Measurements from ENCODE around the gene WNT3.

Gene WNT3

GRCh38 chr17:46742565-46743270 is 75.8 kb downstream of the WNT3 start:
- DNase-seq (ENCODE audit: low read depth): peak; percentile 82
- no peak overlapping the region for H3K4me3 ChIP-seq (ENCODE audit: low read length)
- no peak for TF ChIP-seq CTCF (conservative IDR thresholded peaks at IDR 0.05; ENCODE audit: low read length)

GRCh38 chr17:46741122-46741730 is 77.3 kb downstream of the WNT3 start:
- DNase-seq (ENCODE audit: low read depth): no peak
- H3K4me3 ChIP-seq (ENCODE audit: low read length): no peak overlapping the region
- TF ChIP-seq CTCF (conservative IDR thresholded peaks at IDR 0.05; ENCODE audit: low read length): no peak

GRCh38 chr17:46739982-46740381 is 78.5 kb downstream of the WNT3 start:
- no peak overlapping the region for H3K4me3 ChIP-seq (ENCODE audit: low read length)
- DNase-seq (ENCODE audit: low read depth): no peak
- no peak for TF ChIP-seq CTCF (conservative IDR thresholded peaks at IDR 0.05; ENCODE audit: low read length)

GRCh38 chr17:46738544-46738943 is 79.9 kb downstream of the WNT3 start:
- H3K4me3 ChIP-seq (ENCODE audit: low read length): no peak overlapping the region
- DNase-seq (ENCODE audit: low read depth): peak; percentile 28
- no peak for TF ChIP-seq CTCF (conservative IDR thresholded peaks at IDR 0.05; ENCODE audit: low read length)

- no peak overlapping the region for H3K4me3 ChIP-seq (ENCODE audit: low read length)
- no peak for TF ChIP-seq CTCF (conservative IDR thresholded peaks at IDR 0.05; ENCODE audit: low read length)
- DNase-seq (ENCODE audit: low read depth): no peak
Observed at GRCh38 chr17:46737326-46737725, 81.2 kb downstream of the WNT3 start.

GRCh38 chr17:46736100-46736499 is 82.4 kb downstream of the WNT3 start:
- TF ChIP-seq CTCF (conservative IDR thresholded peaks at IDR 0.05; ENCODE audit: low read length): no peak
- H3K4me3 ChIP-seq (ENCODE audit: low read length): no peak overlapping the region
- DNase-seq (ENCODE audit: low read depth): no peak

- peak; percentile 16 for DNase-seq (ENCODE audit: low read depth)
- H3K4me3 ChIP-seq (ENCODE audit: low read length): no peak overlapping the region
- no peak for TF ChIP-seq CTCF (conservative IDR thresholded peaks at IDR 0.05; ENCODE audit: low read length)
Observed at GRCh38 chr17:46733837-46734475, 84.5 kb downstream of the WNT3 start.

Measured in AG10803 (cell line).